Colonic mucosa (tissue), 4 donors: Measurements from ENCODE around the gene TNFRSF1A. TPM values are rescaled to one million over a fixed set of nuclear protein-coding genes. Genes with fewer than 3 reads are reported as not detected.

ENCODE experiments used
- DNase-seq: peaks from one replicate; pipeline ENCODE4 v3.0.0-alpha.2; 2020
- H3K27ac ChIP-seq: fragments of 200-600 bp; one replicate; pipeline ENCODE4 v1.8.0; 2021
- H3K27me3 ChIP-seq: fragments of 200-600 bp; one replicate; pipeline ENCODE4 v1.8.0; 2021
- H3K36me3 ChIP-seq: fragments of 200-600 bp; one replicate; pipeline ENCODE4 v1.8.0; 2021
- H3K4me1 ChIP-seq: fragments of 200-600 bp; one replicate; pipeline ENCODE4 v1.8.0; 2021; ENCODE audit warnings: mild to moderate bottlenecking
- H3K4me3 ChIP-seq: fragments of 200-600 bp; one replicate; pipeline ENCODE4 v1.8.0; 2021
- H3K9ac ChIP-seq, 2 donors: one replicate each; pipeline ENCODE4 v1.7.0; 2013; ENCODE audit warnings: control low read depth in 2 of 2, low read depth in 2 of 2, low read length in 2 of 2
- H3K9me3 ChIP-seq: fragments of 200-600 bp; one replicate; pipeline ENCODE4 v1.8.0; 2021
- CTCF ChIP-seq: fragments of 200-600 bp; IDR thresholded peaks from one replicate; pipeline ENCODE4 v1.8.0; 2022; ENCODE audit warnings: antibody characterized with exemption, mild to moderate bottlenecking
- intact Hi-C: fragments of 100-400 bp; cut with DNase I; formaldehyde crosslinking; loops from one replicate; pipeline ENCODE4 v1.14.1; 2022
- total RNA-seq, 2 donors: library from RNA; stranded (reverse); fragmentation: NEBNext Ultra II Directional in 1 of 2; extraction: Animal tissue kit (Norgen Biotek cat#: 25700) in 1 of 2; gene quantifications; one replicate each; pipeline ENCODE4 v1.2.1, GENCODE V29; 2021
- donor health status: healthy.
- donor health status: DM: no; HTN: no; CAD: no.
- donor health status: DM: no; HTN: no; CAD: no.

TNFRSF1A gene
- total RNA-seq, 2 donors from 2014 or later, result 116 to 164 TPM

- no peaks in the 10 kb centered on the region for H3K27me3 ChIP-seq
- peaks cover 3% of the 10 kb centered on the region for H3K36me3 ChIP-seq
- no peak for DNase-seq
- peak overlapping the region; percentile 78 for H3K27ac ChIP-seq
- no peaks in the 10 kb centered on the region for H3K9me3 ChIP-seq
- peak; percentile 39 for TF ChIP-seq CTCF
- no peak overlapping the region for H3K4me3 ChIP-seq
- H3K4me1 ChIP-seq, result peaks cover 8% of the 10 kb centered on the region
- peak overlapping the region in 1 of 2 donors; percentile 38 for H3K9ac ChIP-seq
- intact Hi-C loops, result loop anchor here (5.0 kb wide), 1 partner anchor 139 kb away; no protein-coding TSS in a partner anchor
Measured at GRCh38 chr12:6323340-6323994, 18.4 kb downstream of the TNFRSF1A start.

- Histone ChIP-seq H3K9ac (peak overlapping the region in 1 of 2 donors; percentile 38), H3K9me3 (no peaks in the 10 kb centered on the region), H3K27ac (peak overlapping the region; percentile 78), H3K36me3 (no peaks in the 10 kb centered on the region), H3K4me3 (no peak overlapping the region), H3K4me1 (peaks cover 8% of the 10 kb centered on the region), H3K27me3 (no peaks in the 10 kb centered on the region)
- DNase-seq, result no peak
- TF ChIP-seq CTCF, result no peak
- intact Hi-C loops, result loop anchor here (5.0 kb wide), 1 partner anchor 139 kb away; no protein-coding TSS in a partner anchor
Measured at GRCh38 chr12:6322969-6323339, 18.9 kb downstream of the TNFRSF1A start.

- TF ChIP-seq CTCF, result no peak
- H3K9me3 ChIP-seq, result no peaks in the 10 kb centered on the region
- H3K27me3 ChIP-seq, result no peaks in the 10 kb centered on the region
- no peak overlapping the region for H3K4me3 ChIP-seq
- intact Hi-C loops, result loop anchor here (5.0 kb wide), 1 partner anchor 140 kb away; no protein-coding TSS in a partner anchor
- no peaks in the 10 kb centered on the region for H3K36me3 ChIP-seq
- H3K27ac ChIP-seq, result peak overlapping the region; percentile 78
- H3K9ac ChIP-seq, result peak overlapping the region in 1 of 2 donors; percentile 40
- peaks cover 8% of the 10 kb centered on the region for H3K4me1 ChIP-seq
- DNase-seq, result no peak
Measured at GRCh38 chr12:6322352-6322751, 19.5 kb downstream of the TNFRSF1A start.

- Histone ChIP-seq H3K4me3 (no peak overlapping the region), H3K27ac (no peak overlapping the region), H3K9me3 (no peaks in the 10 kb centered on the region), H3K36me3 (no peaks in the 10 kb centered on the region), H3K4me1 (peaks cover 8% of the 10 kb centered on the region), H3K9ac (peak overlapping the region in 1 of 2 donors; percentile 40), H3K27me3 (no peaks in the 10 kb centered on the region)
- no peak for DNase-seq
- no peak for TF ChIP-seq CTCF
- intact Hi-C loops, result loop anchor here (5.0 kb wide), 1 partner anchor 140 kb away; no protein-coding TSS in a partner anchor
Measured at GRCh38 chr12:6321905-6322304, 20.0 kb downstream of the TNFRSF1A start.

GRCh38 chr12:6319446-6319845 lies 22.4 kb downstream of the TNFRSF1A start:
- Histone ChIP-seq H3K9me3 (no peaks in the 10 kb centered on the region), H3K4me3 (no peak overlapping the region), H3K27ac (no peak overlapping the region), H3K27me3 (no peaks in the 10 kb centered on the region), H3K9ac (no peak overlapping the region), H3K36me3 (no peaks in the 10 kb centered on the region), H3K4me1 (peaks cover 3% of the 10 kb centered on the region)
- TF ChIP-seq CTCF, result no peak
- intact Hi-C loops, result no loop called here
- DNase-seq, result no peak
